ENCODE results near the gene PEPD. TPM values are rescaled to one million over a fixed set of nuclear protein-coding genes. Genes with fewer than 3 reads are reported as not detected.

PEPD gene
- total RNA-seq, 1 experiment from 2014 or later = 18.3 TPM

GRCh38 chr19:33386361-33386858 lies 135.2 kb downstream of the PEPD start:
- ChIA-PET POLR2A (interaction anchor here (1.1 kb wide), 1 partner anchor 8 kb away, joined by 4 read pairs; no protein-coding TSS in a partner anchor), CTCF (interaction anchor here (0.6 to 1.3 kb wide), 3 partner anchors 10 to 123 kb away, joined by 3 to 5 read pairs (median 3); no protein-coding TSS in a partner anchor)
- no peaks in the 10 kb centered on the region for H3K27me3 Mint-ChIP-seq (ENCODE audit: insufficient read depth, unreplicated experiment)
- BruUV-seq (replicated peaks) = no TSS peak
- no peak for DNase-seq (ENCODE audit: unreplicated experiment)
- no peak overlapping the region for H3K27ac Mint-ChIP-seq (ENCODE audit: low read depth, unreplicated experiment)
- intact Hi-C loops (cut with micrococcal nuclease) = no loop called here
- peaks cover 4% of the 10 kb centered on the region for H3K4me1 Mint-ChIP-seq (ENCODE audit: insufficient read depth, unreplicated experiment)
- peaks cover 41% of the 10 kb centered on the region for H3K36me3 Mint-ChIP-seq (ENCODE audit: insufficient read depth, unreplicated experiment)
- H3K9me3 Mint-ChIP-seq (ENCODE audit: unreplicated experiment) = no peaks in the 10 kb centered on the region
- H3K4me3 Mint-ChIP-seq (ENCODE audit: unreplicated experiment) = no peak overlapping the region
- no peak for TF ChIP-seq CTCF (IDR thresholded peaks at IDR 0.05; ENCODE audit: unreplicated experiment)

GRCh38 chr19:33385956-33386355 lies 135.6 kb downstream of the PEPD start:
- Mint-ChIP-seq H3K27ac (ENCODE audit: low read depth, unreplicated experiment) (no peak overlapping the region), H3K36me3 (ENCODE audit: insufficient read depth, unreplicated experiment) (peaks cover 45% of the 10 kb centered on the region), H3K4me1 (ENCODE audit: insufficient read depth, unreplicated experiment) (peaks cover 7% of the 10 kb centered on the region), H3K4me3 (ENCODE audit: unreplicated experiment) (no peak overlapping the region), H3K27me3 (ENCODE audit: insufficient read depth, unreplicated experiment) (no peaks in the 10 kb centered on the region), H3K9me3 (ENCODE audit: unreplicated experiment) (no peaks in the 10 kb centered on the region)
- POLR2A ChIA-PET = interaction anchor here (1.1 kb wide), 1 partner anchor 8 kb away, joined by 4 read pairs; no protein-coding TSS in a partner anchor
- no TSS peak for BruUV-seq (replicated peaks)
- no peak for TF ChIP-seq CTCF (IDR thresholded peaks at IDR 0.05; ENCODE audit: unreplicated experiment)
- CTCF ChIA-PET = interaction anchor here (0.6 to 1.3 kb wide), 5 partner anchors 9 to 122 kb away, joined by 3 to 5 read pairs (median 3); no protein-coding TSS in a partner anchor
- intact Hi-C loops (cut with micrococcal nuclease) = no loop called here
- DNase-seq (ENCODE audit: unreplicated experiment) = no peak

DNA sequence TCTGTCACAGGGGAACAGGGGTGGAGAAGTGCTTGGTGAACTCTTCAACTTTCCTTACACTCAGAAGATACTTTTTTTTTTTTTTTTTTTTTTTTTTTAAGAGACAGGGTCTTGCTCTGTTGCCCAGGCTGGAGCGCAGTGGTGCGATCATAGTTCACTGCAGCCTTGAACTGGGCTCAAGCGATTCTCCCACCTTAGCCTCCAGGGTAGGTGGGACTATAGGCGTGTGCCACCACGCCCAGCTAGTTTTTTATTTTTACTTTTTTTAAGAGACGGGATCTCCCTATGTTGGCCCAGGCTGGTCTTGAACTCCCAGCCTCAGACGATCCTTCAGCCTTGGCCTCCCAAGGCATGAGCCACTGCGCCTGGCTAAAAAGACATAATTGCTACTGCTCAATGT lies 136.6 kb downstream of the PEPD start:
- BruUV-seq (replicated peaks) = no TSS peak
- H3K27me3 Mint-ChIP-seq (ENCODE audit: insufficient read depth, unreplicated experiment) = no peaks in the 10 kb centered on the region
- peaks cover 10% of the 10 kb centered on the region for H3K4me1 Mint-ChIP-seq (ENCODE audit: insufficient read depth, unreplicated experiment)
- CTCF ChIA-PET = interaction anchor here (0.6 to 2.2 kb wide), 9 partner anchors 8 to 393 kb away, joined by 3 to 8 read pairs (median 3); no protein-coding TSS in a partner anchor
- DNase-seq (ENCODE audit: unreplicated experiment) = no peak
- POLR2A ChIA-PET = interaction anchor here (0.8 to 1.1 kb wide), 2 partner anchors 9 to 82 kb away, joined by 4 read pairs; partner anchors contain the start of gene CEBPA
- intact Hi-C loops (cut with micrococcal nuclease) = no loop called here
- no peaks in the 10 kb centered on the region for H3K9me3 Mint-ChIP-seq (ENCODE audit: unreplicated experiment)
- H3K27ac Mint-ChIP-seq (ENCODE audit: low read depth, unreplicated experiment) = no peak overlapping the region
- H3K36me3 Mint-ChIP-seq (ENCODE audit: insufficient read depth, unreplicated experiment) = peaks cover 53% of the 10 kb centered on the region
- TF ChIP-seq CTCF (IDR thresholded peaks at IDR 0.05; ENCODE audit: unreplicated experiment) = no peak
- H3K4me3 Mint-ChIP-seq (ENCODE audit: unreplicated experiment) = no peak overlapping the region

DNA sequence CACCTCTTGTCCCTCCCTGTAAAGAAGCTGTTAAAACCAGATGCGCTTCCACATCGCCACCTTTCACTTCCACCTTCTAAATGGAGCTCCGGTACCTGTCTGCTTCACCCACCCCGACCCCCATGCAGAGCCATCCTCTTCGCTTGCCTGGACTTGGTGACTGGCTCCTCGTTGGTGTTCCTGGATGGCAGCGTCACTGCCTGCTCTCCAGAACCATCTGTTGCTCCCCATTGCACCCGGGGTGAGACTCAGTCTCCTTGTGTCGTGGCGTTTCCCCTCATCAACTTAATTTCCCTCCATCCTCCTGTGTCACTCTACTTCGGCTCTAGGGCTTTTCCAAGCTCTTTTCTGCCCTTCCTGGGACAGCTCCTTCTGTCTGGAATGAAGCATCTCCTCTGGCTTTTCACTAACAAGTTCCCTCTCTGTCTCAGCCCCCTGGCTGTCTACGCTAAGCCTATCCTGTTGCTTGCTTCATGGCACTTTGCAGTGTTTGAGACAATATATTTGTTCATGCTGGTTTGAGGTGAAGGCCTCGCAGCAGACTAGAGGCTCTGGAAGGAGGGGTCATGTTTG lies 137.8 kb downstream of the PEPD start:
- no TSS peak for BruUV-seq (replicated peaks)
- CTCF ChIA-PET = interaction anchor here (0.6 to 2.2 kb wide), 11 partner anchors 9 to 411 kb away, joined by 3 to 8 read pairs (median 4); no protein-coding TSS in a partner anchor
- Mint-ChIP-seq H3K27ac (ENCODE audit: low read depth, unreplicated experiment) (no peak overlapping the region), H3K4me3 (ENCODE audit: unreplicated experiment) (no peak overlapping the region), H3K4me1 (ENCODE audit: insufficient read depth, unreplicated experiment) (peaks cover 10% of the 10 kb centered on the region), H3K36me3 (ENCODE audit: insufficient read depth, unreplicated experiment) (peaks cover 65% of the 10 kb centered on the region), H3K27me3 (ENCODE audit: insufficient read depth, unreplicated experiment) (no peaks in the 10 kb centered on the region), H3K9me3 (ENCODE audit: unreplicated experiment) (no peaks in the 10 kb centered on the region)
- DNase-seq (ENCODE audit: unreplicated experiment) = no peak
- POLR2A ChIA-PET = interaction anchor here (0.5 to 3.5 kb wide), 3 partner anchors 10 to 225 kb away, joined by 3 to 22 read pairs (median 5); partner anchors contain the start of gene CEBPG
- TF ChIP-seq CTCF (IDR thresholded peaks at IDR 0.05; ENCODE audit: unreplicated experiment) = no peak
- intact Hi-C loops (cut with micrococcal nuclease) = no loop called here

Measured in MCF 10A (cell line).